Measurements from ENCODE around the gene MARK3. TPM values are rescaled to one million over a fixed set of nuclear protein-coding genes. Genes with fewer than 3 reads are reported as not detected.

Gene MARK3
- total RNA-seq, 4 donors from 2014 or later: 61.3 to 98.0 (median 78.8) TPM

DNA sequence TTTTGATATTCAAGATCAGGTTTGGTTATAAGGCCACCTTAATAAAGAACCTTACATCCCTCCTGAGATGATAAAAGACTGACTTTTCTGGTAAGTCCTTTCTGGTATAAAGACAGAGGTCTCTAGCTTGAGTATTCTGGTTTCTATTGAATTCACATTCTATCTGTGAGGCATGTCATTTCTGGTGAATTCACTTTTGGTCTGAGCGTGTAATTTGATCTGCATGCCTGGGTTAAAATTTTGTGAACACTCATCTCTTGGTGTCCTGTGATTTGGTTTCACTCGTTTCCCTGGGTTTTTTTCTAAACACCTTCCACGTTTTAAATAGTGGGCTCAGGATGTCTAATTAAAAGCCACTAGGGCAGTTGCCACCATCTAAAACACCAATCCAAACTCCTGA, 38.9 kb upstream of the MARK3 start:
- WGBS, 2 donors (ENCODE audit: low coverage in 1 of 2): 30 to 52% methylated on average over 2 to 3 of the region's 3 CpGs
- no peaks in the 10 kb centered on the region for H3K27me3 ChIP-seq
- intact Hi-C loops (cut with DNase I; ENCODE audit: low total_unique reads) (no loop called here), in situ Hi-C loops (cut with MboI; ENCODE audit: low pct_ligation_motif_present in 1 of 4, low pct_unique_long_range_greater_than_20kb in 1 of 4, low sequenced_read_pairs in 3 of 4) (no loop called here)
- no peak for DNase-seq
- peaks cover 0 to 34% (median 16%) of the 10 kb centered on the region in 4 donors for H3K36me3 ChIP-seq
- no peak overlapping the region for H3K4me3 ChIP-seq
- no peak overlapping the region for H3K27ac ChIP-seq
- H3K9me3 ChIP-seq: no peaks in the 10 kb centered on the region
- H3K4me1 ChIP-seq: no peaks in the 10 kb centered on the region
- TF ChIP-seq POLR2A (IDR thresholded peaks at IDR 0.05) (no peak), EP300 (IDR thresholded peaks at IDR 0.05; ENCODE audit: low read depth) (no peak), POLR2AphosphoS5 (IDR thresholded peaks at IDR 0.05) (no peak)
- TF ChIP-seq, protein P1, sequence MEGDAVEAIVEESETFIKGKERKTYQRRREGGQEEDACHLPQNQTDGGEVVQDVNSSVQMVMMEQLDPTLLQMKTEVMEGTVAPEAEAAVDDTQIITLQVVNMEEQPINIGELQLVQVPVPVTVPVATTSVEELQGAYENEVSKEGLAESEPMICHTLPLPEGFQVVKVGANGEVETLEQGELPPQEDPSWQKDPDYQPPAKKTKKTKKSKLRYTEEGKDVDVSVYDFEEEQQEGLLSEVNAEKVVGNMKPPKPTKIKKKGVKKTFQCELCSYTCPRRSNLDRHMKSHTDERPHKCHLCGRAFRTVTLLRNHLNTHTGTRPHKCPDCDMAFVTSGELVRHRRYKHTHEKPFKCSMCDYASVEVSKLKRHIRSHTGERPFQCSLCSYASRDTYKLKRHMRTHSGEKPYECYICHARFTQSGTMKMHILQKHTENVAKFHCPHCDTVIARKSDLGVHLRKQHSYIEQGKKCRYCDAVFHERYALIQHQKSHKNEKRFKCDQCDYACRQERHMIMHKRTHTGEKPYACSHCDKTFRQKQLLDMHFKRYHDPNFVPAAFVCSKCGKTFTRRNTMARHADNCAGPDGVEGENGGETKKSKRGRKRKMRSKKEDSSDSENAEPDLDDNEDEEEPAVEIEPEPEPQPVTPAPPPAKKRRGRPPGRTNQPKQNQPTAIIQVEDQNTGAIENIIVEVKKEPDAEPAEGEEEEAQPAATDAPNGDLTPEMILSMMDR (IDR thresholded peaks at IDR 0.05): no peak

DNA sequence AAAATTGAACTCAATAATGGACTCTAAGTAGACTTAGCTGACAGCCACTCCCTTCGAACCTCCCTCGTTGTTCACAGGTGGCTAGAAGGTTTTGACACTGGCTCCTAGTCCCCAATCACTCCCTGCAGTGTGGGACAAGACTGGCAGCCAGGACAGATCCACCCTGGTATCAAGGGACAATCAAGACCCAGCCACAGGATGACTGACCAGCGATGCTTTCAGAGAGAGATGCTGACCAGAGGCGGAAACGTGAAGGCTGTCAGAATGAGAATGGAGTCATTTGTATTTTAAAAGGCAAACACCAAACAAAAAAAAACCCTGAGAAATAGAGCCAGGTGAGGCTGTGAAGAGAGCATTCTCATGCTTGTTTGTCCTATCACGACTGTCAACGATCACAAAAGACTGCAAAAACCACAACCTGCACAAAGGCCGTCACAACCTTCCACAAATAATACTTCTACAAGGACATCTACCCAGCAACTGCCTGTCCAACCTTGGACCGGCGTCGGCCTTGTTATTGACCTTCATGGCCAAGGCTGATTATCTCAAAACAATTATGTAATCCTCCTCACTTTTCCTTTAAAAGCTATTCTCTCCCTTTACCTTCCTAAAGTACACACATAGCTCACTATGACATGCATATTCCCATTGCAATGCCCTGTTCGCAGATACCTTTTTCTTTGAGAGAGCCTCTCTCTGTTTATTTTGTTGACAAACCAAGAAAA, 38.0 kb upstream of the MARK3 start:
- H3K27me3 ChIP-seq: no peaks in the 10 kb centered on the region
- no peaks in the 10 kb centered on the region for H3K9me3 ChIP-seq
- TF ChIP-seq EP300 (IDR thresholded peaks at IDR 0.05; ENCODE audit: low read depth): no peak
- no peak for TF ChIP-seq POLR2A (IDR thresholded peaks at IDR 0.05)
- no peak for TF ChIP-seq POLR2AphosphoS5 (IDR thresholded peaks at IDR 0.05)
- TF ChIP-seq, protein P1 (IDR thresholded peaks at IDR 0.05): no peak
- intact Hi-C loops (cut with DNase I; ENCODE audit: low total_unique reads): no loop called here
- in situ Hi-C loops (cut with MboI; ENCODE audit: low pct_ligation_motif_present in 1 of 4, low pct_unique_long_range_greater_than_20kb in 1 of 4, low sequenced_read_pairs in 3 of 4): no loop called here
- H3K4me1 ChIP-seq: no peaks in the 10 kb centered on the region
- H3K27ac ChIP-seq: no peak overlapping the region
- DNase-seq: no peak
- H3K4me3 ChIP-seq: no peak overlapping the region
- peaks cover 0 to 25% (median 11%) of the 10 kb centered on the region in 4 donors for H3K36me3 ChIP-seq
- WGBS, 2 donors (ENCODE audit: low coverage in 1 of 2): 63 to 66% methylated on average over 8 to 12 of the region's 12 CpGs

DNA sequence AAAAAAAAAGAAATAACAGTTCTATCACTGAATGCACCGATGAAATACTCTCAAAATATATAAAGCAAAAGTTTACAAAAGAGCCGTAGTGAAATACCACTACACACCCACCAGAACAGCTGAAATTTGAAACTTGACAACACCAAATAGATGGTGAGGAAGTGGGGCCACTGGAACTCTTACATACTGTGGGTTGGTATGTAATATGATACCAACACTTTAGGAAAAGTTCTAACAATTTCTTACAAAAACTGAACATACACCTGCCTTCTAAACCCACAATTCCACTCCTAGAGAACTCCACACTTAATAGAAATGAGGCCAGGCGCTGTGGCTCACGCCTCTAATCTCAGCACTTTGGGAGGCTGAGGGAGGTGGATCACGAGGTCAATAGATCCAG, 37.1 kb upstream of the MARK3 start:
- TF ChIP-seq POLR2AphosphoS5 (IDR thresholded peaks at IDR 0.05) (no peak), EP300 (IDR thresholded peaks at IDR 0.05; ENCODE audit: low read depth) (no peak), POLR2A (IDR thresholded peaks at IDR 0.05) (no peak)
- TF ChIP-seq, protein P1 (IDR thresholded peaks at IDR 0.05): no peak
- no peaks in the 10 kb centered on the region for H3K27me3 ChIP-seq
- no peaks in the 10 kb centered on the region for H3K9me3 ChIP-seq
- H3K4me1 ChIP-seq: no peaks in the 10 kb centered on the region
- no peak overlapping the region for H3K4me3 ChIP-seq
- peaks cover 0 to 16% (median 7%) of the 10 kb centered on the region in 4 donors for H3K36me3 ChIP-seq
- intact Hi-C loops (cut with DNase I; ENCODE audit: low total_unique reads) (no loop called here), in situ Hi-C loops (cut with MboI; ENCODE audit: low pct_ligation_motif_present in 1 of 4, low pct_unique_long_range_greater_than_20kb in 1 of 4, low sequenced_read_pairs in 3 of 4) (no loop called here)
- WGBS, 2 donors (ENCODE audit: low coverage in 1 of 2): 78 to 82% methylated on average over 5 of the region's 5 CpGs
- no peak for DNase-seq
- H3K27ac ChIP-seq: no peak overlapping the region

DNA sequence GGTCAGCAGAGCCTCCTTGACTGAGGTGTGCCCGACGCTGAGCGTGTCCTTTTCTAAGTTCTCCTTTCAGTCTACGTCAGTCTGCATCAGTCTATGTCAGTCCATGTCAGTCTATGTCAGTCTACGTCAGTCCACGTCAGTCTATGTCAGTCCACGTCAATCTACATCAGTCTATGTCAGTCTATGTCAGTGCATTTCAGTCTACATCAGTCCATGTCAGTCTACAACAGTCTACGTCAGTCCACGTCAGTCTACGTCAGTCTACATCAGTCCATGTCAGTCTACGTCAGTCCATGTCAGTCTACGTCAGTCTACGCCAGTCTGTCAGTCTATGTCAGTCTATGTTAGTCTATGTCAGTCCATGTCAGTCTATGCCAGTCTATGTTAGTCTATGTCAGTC, 35.2 kb upstream of the MARK3 start:
- H3K4me3 ChIP-seq: no peak overlapping the region
- no peaks in the 10 kb centered on the region for H3K27me3 ChIP-seq
- in situ Hi-C loops (cut with MboI; ENCODE audit: low pct_ligation_motif_present in 1 of 4, low pct_unique_long_range_greater_than_20kb in 1 of 4, low sequenced_read_pairs in 3 of 4): no loop called here
- no peak for TF ChIP-seq EP300 (IDR thresholded peaks at IDR 0.05; ENCODE audit: low read depth)
- TF ChIP-seq POLR2AphosphoS5 (IDR thresholded peaks at IDR 0.05): no peak
- TF ChIP-seq, protein P1 (IDR thresholded peaks at IDR 0.05): no peak
- no peak for TF ChIP-seq POLR2A (IDR thresholded peaks at IDR 0.05)
- H3K27ac ChIP-seq: no peak overlapping the region
- intact Hi-C loops (cut with DNase I; ENCODE audit: low total_unique reads): no loop called here
- no peaks in the 10 kb centered on the region for H3K36me3 ChIP-seq
- 90 to 95% methylated on average over 9 to 13 of the region's 13 CpGs for WGBS, 2 donors (ENCODE audit: low coverage in 1 of 2)
- DNase-seq: no peak
- no peaks in the 10 kb centered on the region for H3K4me1 ChIP-seq
- H3K9me3 ChIP-seq: no peaks in the 10 kb centered on the region
